Stimulated activated CD4-positive, alpha-beta T cell treated with anti-CD3 and anti-CD28 coated beads, Interleukin-12 subunit alpha, Interleukin-12 subunit beta, amount 100 ng/mL, for 48 hours (primary cell): ENCODE data around the gene PSMC3.

ENCODE experiments used
- DNase-seq, 3 donors: peaks; one replicate each; pipeline ENCODE4 v3.0.0-alpha.2; 2020; ENCODE audit warnings: low read depth in 2 of 3, low spot score in 1 of 3

Gene PSMC3

DNA sequence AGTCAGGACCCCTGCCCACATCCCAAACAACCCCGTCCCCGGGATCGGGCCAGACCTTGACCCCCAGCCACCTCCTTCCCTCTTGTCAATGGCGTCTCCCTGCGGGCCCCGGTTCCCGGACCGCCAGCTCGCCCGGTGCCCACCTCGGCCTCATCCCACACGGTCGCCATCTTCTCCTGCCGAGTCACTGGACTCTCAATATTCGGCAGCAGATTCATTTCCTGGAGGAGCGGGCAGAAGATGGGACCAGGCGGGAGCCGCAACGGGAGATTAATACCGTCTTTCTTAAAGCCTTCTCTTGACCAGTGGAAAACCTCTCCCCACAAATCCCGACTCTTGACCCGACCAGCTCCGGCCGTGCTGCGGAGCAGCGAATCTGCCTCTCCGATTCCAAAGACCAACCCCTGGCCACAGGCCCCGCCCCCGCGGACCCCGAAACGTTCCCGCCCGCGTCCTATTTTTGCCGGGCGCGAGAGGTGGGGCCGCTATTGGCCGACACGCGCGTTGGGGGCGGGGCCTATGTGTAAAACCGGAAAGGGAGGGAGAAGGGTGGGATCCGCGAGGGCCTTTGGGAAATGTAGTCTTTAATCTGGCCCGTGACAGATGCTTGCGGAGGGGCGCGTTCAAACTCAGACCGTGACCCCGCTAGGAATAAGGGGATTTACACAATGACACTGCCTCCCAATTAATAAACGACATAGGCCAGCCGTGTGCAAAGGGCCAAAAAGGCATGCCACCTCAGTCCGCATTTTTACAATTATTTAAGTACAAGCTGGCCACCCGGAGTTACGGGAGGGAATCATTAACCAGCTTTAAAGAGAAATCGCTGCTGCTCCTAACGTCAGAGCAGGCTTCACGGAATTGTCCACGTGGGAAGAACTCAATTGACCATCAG lies at the start of gene PSMC3:
Gene PSMC3 (minus strand): TSS at position 378 of the 895 bp plus-strand sequence. CDS start 160 bp downstream, at position 218.
- peak; percentile 98 to 99 (median 98) for DNase-seq

GRCh38 chr11:47470671-47471070 lies 44.4 kb upstream of the PSMC3 start:
- no peak for DNase-seq

DNA sequence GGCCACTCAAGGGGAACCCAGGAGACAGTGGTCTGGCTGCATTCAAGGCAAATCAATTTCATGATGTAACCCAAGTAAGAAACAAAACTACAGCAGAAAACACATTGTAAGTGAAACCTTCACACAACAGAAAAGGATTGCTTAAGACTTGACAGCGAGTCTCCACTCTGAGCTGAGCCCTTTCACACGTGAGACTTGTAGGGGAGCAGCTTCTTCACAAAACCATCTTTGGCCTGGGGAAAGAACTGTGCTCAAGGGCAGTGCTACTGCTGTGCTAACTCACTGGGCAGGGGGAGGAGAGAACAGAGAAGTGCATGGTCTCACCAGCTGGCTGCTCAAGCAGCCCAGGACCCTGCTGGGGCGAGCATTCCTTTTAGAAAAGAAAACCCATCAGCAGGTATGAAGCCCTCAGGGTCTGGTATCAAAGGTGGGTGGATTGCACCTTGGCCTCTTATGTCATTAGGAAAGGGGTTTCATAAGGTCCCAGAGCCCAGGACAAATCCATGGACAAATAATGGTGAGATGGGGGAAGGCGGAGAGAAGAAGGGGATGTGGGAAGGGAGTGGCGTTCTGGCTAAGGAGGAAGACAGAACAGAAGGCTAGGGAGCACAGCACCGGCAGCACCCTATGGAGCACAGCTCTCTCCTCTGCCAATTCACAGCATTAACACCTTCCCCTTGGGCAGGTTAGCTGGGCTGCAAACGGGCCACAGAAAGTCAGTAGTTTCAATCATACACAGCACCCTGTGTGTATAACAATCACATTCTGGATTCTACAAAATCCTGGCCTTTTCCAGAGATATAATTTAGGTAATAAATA lies 43.3 kb upstream of the PSMC3 start:
- DNase-seq = no peak

- DNase-seq = no peak
These were observed 42.5 kb upstream of the PSMC3 start for GRCh38 chr11:47468598-47469214.

DNA sequence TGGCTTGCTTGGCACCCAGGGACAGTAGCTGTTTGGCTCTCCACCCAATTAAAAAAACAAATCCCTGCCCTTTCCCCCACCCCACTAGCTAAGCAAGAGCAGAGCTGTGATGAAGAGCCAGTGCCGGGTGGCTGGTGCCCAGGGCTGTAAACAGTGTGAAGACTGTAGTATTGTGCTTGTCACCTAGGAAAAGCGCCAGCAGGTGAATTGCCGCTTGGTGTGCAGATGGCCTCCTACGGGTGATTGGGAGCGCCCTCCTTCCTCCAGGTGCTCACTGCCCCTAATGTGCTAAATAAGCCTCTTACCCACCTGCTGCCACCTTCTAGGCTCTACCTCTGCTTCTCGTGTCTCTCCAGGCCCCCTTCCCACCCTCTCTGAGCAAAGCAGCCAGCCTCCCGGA lies 41.1 kb upstream of the PSMC3 start:
- no peak for DNase-seq

DNA sequence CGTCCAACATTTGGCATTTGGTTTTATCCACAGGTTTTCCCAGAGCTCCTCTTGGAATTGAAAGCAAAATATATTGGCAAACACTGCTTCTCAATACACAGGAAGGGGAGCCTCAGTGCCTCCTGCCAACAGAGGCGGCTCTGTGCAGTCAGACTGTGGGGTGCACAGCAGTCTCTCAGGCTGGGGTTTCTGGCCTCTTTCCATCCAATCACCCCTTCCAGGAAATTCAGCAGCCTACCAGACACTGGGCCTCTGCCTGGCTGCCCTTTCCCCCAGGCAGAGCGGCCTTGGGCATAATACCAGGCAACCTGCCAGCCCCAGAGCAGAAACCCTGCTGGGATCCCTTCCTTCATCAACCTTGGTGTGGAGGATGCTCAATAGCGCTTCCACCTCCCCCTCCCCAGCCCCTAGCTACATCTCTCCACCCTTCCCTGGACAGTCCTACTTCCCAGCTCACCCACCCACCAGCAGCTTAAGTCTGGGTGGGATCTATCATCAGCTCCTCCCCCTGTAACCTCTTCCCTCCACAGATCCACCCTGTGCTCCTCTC lies 40.5 kb upstream of the PSMC3 start:
- DNase-seq = no peak

DNA sequence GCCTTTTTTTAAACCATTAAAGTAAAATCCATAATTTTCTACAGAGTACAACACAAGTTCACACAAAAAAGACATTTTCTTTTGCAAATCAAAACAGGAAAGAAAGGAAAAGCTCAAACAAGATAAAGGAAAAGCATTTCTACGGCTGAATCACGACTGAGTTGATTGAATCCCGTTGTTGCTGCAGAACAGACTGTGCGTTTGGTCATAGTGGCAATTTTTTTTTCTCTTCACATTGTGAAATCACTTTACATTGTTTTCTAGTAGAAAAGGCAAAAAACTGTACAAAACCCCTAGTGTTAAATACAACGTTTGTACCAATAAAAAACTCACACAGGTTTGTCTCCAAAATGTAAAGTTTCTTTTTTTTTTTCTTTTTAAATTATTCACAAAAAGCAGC lies 40.0 kb upstream of the PSMC3 start:
- DNase-seq = no peak

DNA sequence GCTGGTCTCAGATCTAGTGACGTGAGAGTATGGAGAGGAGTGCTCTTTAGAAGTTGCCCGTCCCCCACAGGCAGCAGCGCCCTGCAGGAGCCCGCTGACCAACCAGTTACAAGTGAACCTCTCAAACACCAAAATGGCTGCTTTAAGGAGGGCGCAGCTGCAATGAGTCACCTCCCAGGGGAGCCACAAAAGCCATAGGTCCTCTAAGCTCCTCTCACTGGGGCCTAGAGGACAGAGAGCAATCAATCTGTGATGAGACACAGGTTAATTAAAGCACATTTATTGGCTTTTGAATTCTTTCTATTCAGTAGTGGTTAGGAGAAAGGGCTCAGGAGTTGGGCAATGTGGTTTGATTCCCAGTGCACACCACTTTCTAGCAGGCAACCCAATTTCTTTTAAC lies 38.2 kb upstream of the PSMC3 start:
- DNase-seq = no peak

DNA sequence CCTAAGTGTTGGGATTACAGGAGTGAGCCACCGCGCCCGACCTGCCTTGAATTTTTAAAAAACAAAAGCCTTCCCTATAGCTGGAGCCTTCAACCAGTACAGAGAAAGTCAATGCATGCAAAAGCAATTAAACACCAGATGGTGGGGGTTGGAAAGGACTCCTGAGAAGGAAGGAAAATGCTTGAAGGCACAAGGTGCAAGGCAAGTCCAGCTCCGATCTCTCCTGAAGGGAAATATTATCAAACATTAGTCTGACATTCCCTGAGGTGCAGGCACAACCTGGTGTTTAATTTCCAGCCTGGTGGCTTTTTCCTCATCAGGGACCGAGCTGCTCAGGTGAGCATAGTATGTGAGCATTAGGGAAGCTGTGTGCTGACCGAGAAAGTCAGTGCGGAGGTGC lies 35.6 kb upstream of the PSMC3 start:
- no peak for DNase-seq

DNA sequence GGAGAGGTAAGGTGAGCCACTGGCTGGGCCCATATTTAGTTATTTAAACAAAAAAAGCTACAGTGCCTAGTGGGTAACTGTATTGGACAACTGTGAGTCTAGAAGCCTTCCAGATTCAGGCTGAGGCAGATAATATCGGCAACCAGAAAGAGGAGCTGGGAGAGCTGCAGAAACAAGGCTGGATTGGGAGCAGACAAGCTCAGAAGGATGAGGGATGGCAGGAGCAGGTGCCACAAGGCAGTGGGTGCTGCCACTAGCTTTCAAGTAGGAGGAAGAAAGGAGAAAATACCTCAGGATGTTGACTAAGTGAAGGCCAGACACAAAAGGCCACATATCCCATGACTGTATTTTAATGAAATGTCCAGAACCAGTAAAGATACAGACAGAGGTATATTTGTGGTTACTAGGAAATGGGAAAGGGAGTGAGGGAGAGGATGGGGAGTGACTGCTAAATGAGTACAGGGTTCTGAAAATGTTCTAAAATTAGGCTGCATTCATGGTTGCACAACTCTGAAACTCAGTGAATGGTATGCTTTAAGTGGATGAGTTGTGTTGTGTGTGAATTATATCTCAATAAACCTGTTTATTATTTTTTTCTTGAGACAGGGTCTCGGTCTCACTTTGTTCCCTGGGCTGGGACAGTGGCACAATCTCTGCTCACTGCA lies 34.5 kb upstream of the PSMC3 start:
- no peak for DNase-seq

DNA sequence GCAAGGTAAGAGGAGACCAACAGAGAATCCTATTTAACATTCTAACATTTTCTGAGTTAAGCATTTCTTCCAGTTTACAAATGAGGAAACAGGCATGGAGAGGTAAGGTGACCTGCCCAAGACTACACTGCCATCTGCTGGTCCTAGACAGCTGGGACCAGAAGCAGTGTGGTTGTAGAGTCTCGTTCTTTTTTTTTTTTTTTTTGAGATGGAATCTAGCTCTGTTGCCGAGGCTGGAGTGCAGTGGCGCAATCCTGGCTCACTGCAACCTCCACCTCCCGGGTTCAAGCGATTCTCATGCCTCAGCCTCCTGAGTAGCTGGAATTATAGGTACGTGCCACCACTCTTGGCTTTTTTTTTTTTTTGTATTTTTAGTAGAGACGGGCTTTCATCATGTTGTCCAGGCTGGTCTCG lies 28.0 kb upstream of the PSMC3 start:
- peak; percentile 48 to 55 (median 49) for DNase-seq

DNA sequence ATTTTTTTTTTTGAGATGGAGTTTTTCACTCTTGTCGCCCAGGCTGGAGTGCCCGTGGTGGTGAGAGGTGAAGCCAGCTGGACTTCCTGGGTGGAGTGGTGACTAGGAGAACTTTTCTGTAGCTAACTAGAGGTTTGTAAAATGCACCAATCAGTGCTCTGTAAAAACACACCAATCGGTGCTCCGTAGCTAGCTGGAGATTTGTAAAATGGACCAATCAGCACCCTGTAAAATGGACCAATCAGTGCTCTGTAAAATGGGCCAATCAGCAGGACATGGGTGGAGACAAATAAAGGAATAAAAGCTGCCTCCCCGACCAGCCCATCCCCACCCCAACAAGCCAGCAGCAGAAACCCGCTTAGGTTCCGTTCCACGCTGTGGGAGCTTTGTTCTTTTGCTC lies 27.1 kb upstream of the PSMC3 start:
- DNase-seq = no peak

DNA sequence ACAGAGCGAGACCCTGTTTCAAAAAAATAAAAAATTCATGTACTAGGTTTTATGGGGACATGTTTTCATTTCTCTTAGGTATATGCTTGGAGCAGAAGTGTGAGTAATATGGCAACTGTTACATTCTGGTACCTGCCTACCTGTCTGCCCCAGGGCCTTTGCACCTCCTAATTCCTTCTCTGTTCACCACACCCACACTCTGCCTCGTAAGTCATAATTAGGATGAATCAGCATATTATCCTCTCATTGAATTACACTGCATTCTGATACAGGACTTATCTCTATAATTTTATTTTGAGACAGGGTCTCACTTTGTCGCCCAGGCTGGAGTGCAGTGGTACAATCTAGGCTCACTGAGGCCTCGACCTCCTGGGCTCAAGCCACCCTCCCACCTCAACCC lies 25.8 kb upstream of the PSMC3 start:
- DNase-seq = no peak

DNA sequence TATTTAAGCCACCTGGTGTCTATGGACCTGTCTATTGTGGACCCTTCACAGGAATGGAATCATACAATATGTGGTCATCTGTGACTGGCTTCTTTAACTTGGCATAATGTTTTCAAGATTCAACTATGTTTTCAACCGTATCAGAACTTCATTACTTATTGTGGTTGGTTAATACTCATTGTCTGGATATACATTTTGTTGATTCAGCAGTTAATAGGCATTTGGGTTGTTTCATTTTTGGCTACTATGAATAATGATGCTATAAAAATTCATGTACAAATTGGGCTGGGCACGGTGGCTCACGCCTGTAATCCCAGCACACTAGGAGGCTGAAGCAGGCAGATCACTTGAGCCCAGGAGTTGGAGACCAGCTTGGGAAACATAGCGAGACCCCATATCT lies 25.2 kb upstream of the PSMC3 start:
- DNase-seq = no peak

DNA sequence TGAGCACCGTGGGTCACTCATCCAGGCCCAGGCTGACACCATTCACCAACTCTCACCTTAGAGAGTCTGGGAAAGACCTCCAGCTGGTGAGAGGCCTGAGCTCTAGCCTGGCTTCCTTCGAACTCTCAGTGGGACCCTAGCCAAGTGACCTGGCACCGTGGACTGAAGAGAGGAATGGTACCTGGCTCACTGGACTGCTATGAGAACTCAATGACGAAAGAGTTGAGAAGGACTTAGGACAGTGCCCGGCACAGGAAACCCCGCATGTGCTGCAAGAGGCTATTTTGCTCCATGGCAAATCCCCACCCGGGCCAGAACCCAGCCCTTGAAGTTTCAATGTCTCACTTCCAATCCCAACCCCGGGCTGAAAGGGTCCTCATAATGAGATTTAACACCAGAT lies 23.3 kb upstream of the PSMC3 start:
- DNase-seq = no peak

DNA sequence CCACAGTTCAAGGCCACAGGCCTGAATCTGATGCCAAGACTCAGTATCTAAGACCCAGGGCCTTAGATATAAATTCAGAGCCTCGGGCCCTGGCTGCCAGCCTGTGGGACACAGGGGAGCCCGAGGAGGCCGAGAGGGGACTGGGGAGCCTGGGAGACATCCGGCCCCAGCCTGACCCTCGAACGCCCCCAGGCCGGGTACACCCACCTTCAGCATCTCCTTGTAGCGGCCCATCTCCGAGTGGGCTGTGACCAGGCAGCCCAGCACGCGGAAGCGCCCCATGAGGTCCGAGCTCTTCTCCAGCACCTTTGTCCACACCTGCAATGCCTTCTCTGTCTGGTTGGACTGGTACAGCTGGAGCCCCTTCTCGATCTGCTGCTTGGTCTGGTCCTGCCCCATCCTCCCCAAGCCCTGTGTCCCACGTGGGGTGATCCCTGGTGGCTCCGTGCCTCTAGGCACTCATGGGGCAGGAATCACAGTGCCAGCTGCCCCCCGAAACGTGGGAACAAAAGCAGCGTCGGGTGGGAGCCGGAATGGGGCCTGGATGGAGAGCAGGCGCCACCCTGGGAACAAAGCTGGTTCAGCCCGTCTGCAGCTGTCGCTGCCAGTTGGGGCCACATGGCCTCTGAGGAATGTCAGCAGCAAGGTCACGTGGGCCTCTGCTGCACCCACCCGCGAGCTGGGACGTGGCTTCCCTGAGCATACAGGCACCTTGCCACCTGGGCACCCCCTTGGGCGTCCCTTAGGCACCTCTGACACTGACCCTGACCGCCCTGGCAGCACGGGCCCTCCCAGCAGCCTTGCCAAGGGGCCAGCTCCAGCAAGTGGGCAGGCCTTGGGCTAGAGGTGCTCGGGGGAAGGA lies 22.6 kb upstream of the PSMC3 start, which contains the start of gene RAPSN:
Gene RAPSN (minus strand): TSS at position 571 of the 862 bp plus-strand sequence. CDS start 172 bp downstream, at position 399.
- no peak for DNase-seq

DNA sequence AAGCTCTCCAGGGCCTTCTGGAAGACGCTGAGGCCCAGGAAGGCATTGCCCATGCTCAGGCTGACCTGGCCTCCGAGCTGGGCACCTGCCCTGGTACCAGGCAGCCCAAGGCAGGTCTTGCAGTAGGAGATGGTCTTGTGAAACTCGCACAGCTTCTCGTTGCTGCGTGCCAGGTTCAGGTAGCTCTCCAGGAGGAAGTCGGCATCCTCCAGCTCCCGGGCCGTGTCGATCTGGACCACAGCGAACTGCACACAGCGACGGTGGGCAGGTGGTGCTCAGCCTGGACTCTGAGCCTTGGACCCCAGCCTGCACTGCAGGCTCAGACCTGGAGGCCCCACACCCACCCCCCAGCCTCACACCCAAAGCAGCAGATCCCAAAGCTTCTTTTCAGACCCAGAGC lies 21.7 kb upstream of the PSMC3 start:
- DNase-seq = no peak

- DNase-seq = no peak
These were observed 20.6 kb upstream of the PSMC3 start for GRCh38 chr11:47446833-47447232.

- no peak for DNase-seq
These were observed 19.6 kb upstream of the PSMC3 start for GRCh38 chr11:47445840-47446239.

DNA sequence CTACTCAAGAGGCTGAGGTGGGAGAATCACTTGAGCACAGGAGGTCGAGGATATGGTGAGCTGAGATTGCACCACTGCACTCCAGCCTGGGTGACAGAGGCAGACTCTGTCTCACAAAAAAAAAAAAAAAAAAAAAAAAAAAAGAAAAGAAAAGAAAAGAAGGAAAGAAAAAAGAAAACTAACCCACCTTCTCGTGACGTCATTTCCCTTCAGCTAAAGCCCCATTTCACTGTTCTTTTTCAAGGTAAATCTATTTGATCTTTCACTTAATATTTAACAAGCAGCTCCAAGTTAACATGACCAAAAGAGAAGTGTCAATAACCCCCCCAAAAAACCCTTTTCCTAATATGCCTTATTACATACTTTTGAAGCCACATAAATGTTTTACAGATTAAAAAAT lies 17.6 kb upstream of the PSMC3 start:
- no peak for DNase-seq
